Activated CD4-positive, alpha-beta T cell treated with anti-CD3 and anti-CD28 coated beads for 1 hour (primary cell): ENCODE data around the gene ADGRL2.

Source experiments
- DNase-seq: peaks from one replicate; pipeline ENCODE4 v3.0.0-alpha.2; 2020

ADGRL2 gene

GRCh38 chr1:81800695-81801650, at the start of gene ADGRL2:
ADGRL2 (plus strand) TSS chr1:81800934; CDS start chr1:81836985, 36,051 bp downstream.
- DNase-seq: no peak

GRCh38 chr1:81752840-81753239, 47.9 kb upstream of the ADGRL2 start:
- no peak for DNase-seq

GRCh38 chr1:81754424-81754823, 46.3 kb upstream of the ADGRL2 start:
- no peak for DNase-seq

GRCh38 chr1:81756872-81757271, 43.9 kb upstream of the ADGRL2 start:
- DNase-seq: no peak

GRCh38 chr1:81757398-81758020, 43.2 kb upstream of the ADGRL2 start:
- no peak for DNase-seq

GRCh38 chr1:81758181-81758580, 42.6 kb upstream of the ADGRL2 start:
- DNase-seq: no peak

GRCh38 chr1:81760477-81761097, 40.1 kb upstream of the ADGRL2 start:
- DNase-seq: no peak

GRCh38 chr1:81775510-81775909, 25.2 kb upstream of the ADGRL2 start:
- DNase-seq: no peak

GRCh38 chr1:81780705-81781454, 19.9 kb upstream of the ADGRL2 start:
- DNase-seq: no peak

- DNase-seq: no peak
These were observed 19.0 kb upstream of the ADGRL2 start for GRCh38 chr1:81781749-81782148.

GRCh38 chr1:81792184-81792583, 8.6 kb upstream of the ADGRL2 start:
- no peak for DNase-seq

GRCh38 chr1:81797701-81798100, 3.0 kb upstream of the ADGRL2 start:
- DNase-seq: no peak

- DNase-seq: no peak
These were observed 617 bp upstream of the ADGRL2 start for GRCh38 chr1:81799939-81800694.

- DNase-seq: no peak
These were observed 1.1 kb downstream of the ADGRL2 start for GRCh38 chr1:81801651-81802456.

- no peak for DNase-seq
These were observed 1.6 kb downstream of the ADGRL2 start for GRCh38 chr1:81802457-81802706.

- no peak for DNase-seq
These were observed 2.1 kb downstream of the ADGRL2 start for GRCh38 chr1:81802707-81803430.

- DNase-seq: no peak
These were observed 2.8 kb downstream of the ADGRL2 start for GRCh38 chr1:81803431-81804110.

- DNase-seq: no peak
These were observed 3.6 kb downstream of the ADGRL2 start for GRCh38 chr1:81804312-81804711.

- DNase-seq: no peak
These were observed 5.0 kb downstream of the ADGRL2 start for GRCh38 chr1:81805537-81806431.
